Esophagus squamous epithelium (tissue), 5 donors: Measurements from ENCODE around the gene PAFAH2. TPM values are rescaled to one million over a fixed set of nuclear protein-coding genes. Genes with fewer than 3 reads are reported as not detected.
"Not testable (repeated sequence)": the region's sequence is repeated elsewhere in the genome, so short reads cannot be mapped to it uniquely, and the experiment has no call there.

Experiments used
- DNase-seq: peaks from one replicate; lab custom pipeline; 2025; lab: John Stamatoyannopoulos, UW
- H3K27ac ChIP-seq, 4 donors: fragments of 200-600 bp; sonication (generic); one replicate each; pipeline ENCODE4 v1.5.1; 2016 to 2019; ENCODE audit warnings: mild to moderate bottlenecking in 1 of 4
- H3K27me3 ChIP-seq, 4 donors: fragments of 200-600 bp; sonication (generic); 1 replicate in 3 of 4; 2 replicates in 1 of 4; pipeline versions ENCODE4 v1.5.1 to v1.6.0; 2017 to 2021; ENCODE audit warnings: antibody characterized with exemption in 1 of 4
- H3K36me3 ChIP-seq, 3 donors: fragments of 200-600 bp; sonication (generic); one replicate each; pipeline ENCODE4 v1.5.1; 2016 to 2019
- H3K4me1 ChIP-seq, 3 donors: fragments of 200-600 bp; sonication (generic); one replicate each; pipeline ENCODE4 v1.5.1; 2017 to 2019
- H3K4me3 ChIP-seq, 4 donors: fragments of 200-600 bp; sonication (generic); 1 replicate in 3 of 4; 2 replicates in 1 of 4; pipeline ENCODE4 v1.5.1; 2016 to 2019; ENCODE audit warnings: mild to moderate bottlenecking in 2 of 4, moderate library complexity in 1 of 4
- H3K9me3 ChIP-seq, 3 donors: fragments of 200-600 bp; sonication (generic); one replicate each; pipeline ENCODE4 v1.5.1; 2016 to 2019
- POLR2A ChIP-seq, 4 donors: fragments of 450-650 bp; IDR thresholded peaks; one replicate each; pipeline ENCODE4 v1.6.1; 2017; ENCODE audit warnings: antibody characterized with exemption in 4 of 4, mild to moderate bottlenecking in 4 of 4, moderate library complexity in 3 of 4
- WGBS, 2 donors: methylation state at CpG; one replicate each; pipeline ENCODE4 v1.1.5; 2018; 5-methylcytosine and 5-hydroxymethylcytosine counted together
- intact Hi-C: fragments of 100-400 bp; cut with DNase I; formaldehyde crosslinking; loops from one replicate; pipeline ENCODE4 v1.15.0; 2022
- total RNA-seq, 4 donors: library from RNA; depleted of rRNA; stranded (reverse); fragments of >200 nt; gene quantifications; one replicate each; pipeline ENCODE4 v1.1.0, GENCODE V29; 2016
- TF ChIP-seq, protein P1 (sequence below), 6 experiments: fragments of 450-650 bp in 4 of 6; fragments of 200-600 bp in 2 of 6; sonication (generic) in 2 of 6; IDR thresholded peaks; one replicate each; pipeline ENCODE4 v1.5.1; 2016 to 2019; ENCODE audit warnings: antibody characterized with exemption in 6 of 6, mild to moderate bottlenecking in 4 of 6, moderate library complexity in 4 of 6
- donor health status: DM: yes; HTN: yes; CAD: no.

The PAFAH2 gene
- total RNA-seq, 4 donors from 2014 or later, result 8.3 to 17.2 (median 11.7) TPM

DNA sequence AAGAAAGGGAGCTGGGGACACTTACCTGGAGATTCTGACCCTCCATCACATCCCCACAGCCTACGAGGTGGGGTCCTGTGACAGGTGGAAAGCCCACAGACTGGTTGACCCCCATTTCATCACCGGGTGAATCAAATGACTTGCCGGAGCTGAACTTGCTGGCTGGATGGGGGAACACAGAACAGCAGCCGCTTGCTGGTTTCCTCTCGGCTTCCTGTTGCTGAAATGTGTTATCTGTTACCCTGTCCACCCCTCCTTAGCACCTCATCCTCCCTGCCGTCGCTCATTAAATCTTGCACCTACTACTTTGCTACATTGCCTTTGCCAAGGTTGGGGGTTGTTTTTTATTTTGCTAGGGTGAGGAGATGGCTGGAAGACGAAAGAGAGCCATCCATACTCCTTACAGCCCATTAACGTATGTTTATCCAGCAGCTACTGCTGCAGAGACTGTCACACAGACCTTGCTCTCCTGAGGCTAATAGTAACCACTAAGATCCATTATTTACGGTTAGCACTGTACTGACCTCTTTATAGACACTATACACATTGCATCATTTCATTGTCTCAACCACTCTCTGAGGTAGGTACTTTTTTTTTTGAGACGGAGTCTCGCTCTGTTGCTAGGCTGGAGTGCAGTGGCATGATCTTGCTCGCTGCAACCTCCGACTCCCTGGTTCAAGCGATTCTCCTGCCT is 7.0 kb downstream of the PAFAH2 start:
- no peak for TF ChIP-seq POLR2A (IDR thresholded peaks at IDR 0.05)
- TF ChIP-seq, protein P1, sequence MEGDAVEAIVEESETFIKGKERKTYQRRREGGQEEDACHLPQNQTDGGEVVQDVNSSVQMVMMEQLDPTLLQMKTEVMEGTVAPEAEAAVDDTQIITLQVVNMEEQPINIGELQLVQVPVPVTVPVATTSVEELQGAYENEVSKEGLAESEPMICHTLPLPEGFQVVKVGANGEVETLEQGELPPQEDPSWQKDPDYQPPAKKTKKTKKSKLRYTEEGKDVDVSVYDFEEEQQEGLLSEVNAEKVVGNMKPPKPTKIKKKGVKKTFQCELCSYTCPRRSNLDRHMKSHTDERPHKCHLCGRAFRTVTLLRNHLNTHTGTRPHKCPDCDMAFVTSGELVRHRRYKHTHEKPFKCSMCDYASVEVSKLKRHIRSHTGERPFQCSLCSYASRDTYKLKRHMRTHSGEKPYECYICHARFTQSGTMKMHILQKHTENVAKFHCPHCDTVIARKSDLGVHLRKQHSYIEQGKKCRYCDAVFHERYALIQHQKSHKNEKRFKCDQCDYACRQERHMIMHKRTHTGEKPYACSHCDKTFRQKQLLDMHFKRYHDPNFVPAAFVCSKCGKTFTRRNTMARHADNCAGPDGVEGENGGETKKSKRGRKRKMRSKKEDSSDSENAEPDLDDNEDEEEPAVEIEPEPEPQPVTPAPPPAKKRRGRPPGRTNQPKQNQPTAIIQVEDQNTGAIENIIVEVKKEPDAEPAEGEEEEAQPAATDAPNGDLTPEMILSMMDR (IDR thresholded peaks at IDR 0.05), result no peak
- Histone ChIP-seq H3K9me3 (no peaks in the 10 kb centered on the region), H3K27ac (peak overlapping the region in 3 of 4 donors; percentile 4 to 23 (median 5)), H3K27me3 (no peaks in the 10 kb centered on the region), H3K4me1 (no peaks in the 10 kb centered on the region), H3K4me3 (peak overlapping the region in 3 of 4 donors; percentile 1 to 41 (median 13)), H3K36me3 (peaks cover 0 to 65% (median 8%) of the 10 kb centered on the region in 3 donors)
- WGBS, 2 donors, result 66 to 82% methylated on average over 13 to 15 of the region's 15 CpGs
- no peak for DNase-seq
- intact Hi-C loops, result loop anchor here (10.0 kb wide), 1 partner anchor 166 kb away; no protein-coding TSS in a partner anchor

DNA sequence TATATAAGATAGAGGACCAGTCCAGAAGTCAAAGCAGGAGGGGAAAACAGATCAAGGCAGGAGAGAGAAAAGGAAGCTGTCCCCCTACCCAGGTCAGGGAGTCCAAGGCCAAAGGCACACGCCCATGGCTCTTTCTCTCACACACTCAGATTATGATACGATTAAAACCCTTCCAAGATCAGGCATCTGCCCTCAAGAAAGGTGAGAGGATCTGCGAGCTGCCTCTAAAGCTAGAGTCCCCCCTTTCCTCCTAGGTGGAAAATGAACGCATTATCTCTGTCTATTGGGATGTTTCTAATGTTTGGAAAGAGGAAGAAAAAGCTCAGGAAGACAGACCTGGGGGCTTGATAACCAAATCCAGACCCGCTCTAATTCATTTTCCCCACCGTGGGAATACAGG is 7.6 kb downstream of the PAFAH2 start:
- no peak for TF ChIP-seq POLR2A (IDR thresholded peaks at IDR 0.05)
- TF ChIP-seq, protein P1 (IDR thresholded peaks at IDR 0.05), result no peak
- Histone ChIP-seq H3K9me3 (no peaks in the 10 kb centered on the region), H3K27ac (peak overlapping the region in 3 of 4 donors; percentile 4 to 23 (median 5)), H3K4me3 (peak overlapping the region in 3 of 4 donors; percentile 1 to 41 (median 13)), H3K36me3 (peaks cover 0 to 71% (median 8%) of the 10 kb centered on the region in 3 donors), H3K27me3 (no peaks in the 10 kb centered on the region), H3K4me1 (no peaks in the 10 kb centered on the region)
- intact Hi-C loops, result loop anchor here (10.0 kb wide), 1 partner anchor 165 kb away; no protein-coding TSS in a partner anchor
- WGBS, 2 donors, result 64 to 78% methylated on average over 6 of the region's 6 CpGs
- DNase-seq, result no peak

DNA sequence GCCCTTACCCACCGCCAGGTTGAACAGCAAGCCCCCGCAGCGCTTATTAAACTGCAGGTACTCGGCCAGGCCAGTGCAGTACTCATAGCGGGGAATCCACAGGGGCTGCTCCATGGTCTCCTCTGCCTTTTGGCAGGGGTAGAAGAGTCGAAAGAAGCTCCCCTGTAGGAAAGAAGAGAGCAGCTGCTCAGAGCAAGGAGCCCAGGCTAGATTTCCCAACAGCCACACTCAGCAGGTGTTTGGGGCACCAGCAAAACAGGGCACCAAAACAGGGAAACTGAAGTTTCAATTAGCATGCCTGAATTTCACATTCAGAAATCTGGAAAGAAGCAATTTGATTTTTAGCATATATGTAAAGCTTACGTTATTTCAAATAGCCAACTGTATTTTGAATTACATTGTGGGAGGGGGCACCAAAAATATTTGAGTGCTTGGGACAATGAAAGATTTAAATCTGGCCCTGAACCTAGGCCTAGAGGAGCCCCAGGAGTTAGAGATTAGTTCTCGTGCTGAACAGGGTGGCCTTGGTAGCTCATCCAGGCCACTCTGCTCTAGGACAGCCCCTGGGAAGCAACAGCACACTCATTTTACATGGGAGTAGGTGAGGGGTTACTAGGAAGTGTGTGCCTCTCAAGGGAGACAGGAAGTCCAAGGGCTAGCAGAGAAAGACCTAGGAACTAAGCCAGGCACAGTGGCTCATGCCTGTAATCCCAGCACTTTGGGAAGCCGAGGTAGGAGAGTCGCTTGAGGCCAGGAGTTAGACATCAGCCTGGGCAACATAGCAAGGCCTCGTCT is 8.2 kb downstream of the PAFAH2 start:
- Histone ChIP-seq H3K27me3 (no peaks in the 10 kb centered on the region), H3K4me1 (no peaks in the 10 kb centered on the region), H3K36me3 (peaks cover 0 to 77% (median 8%) of the 10 kb centered on the region in 3 donors), H3K4me3 (peak overlapping the region in 1 of 4 donors; percentile 13), H3K27ac (peak overlapping the region in 1 of 4 donors; percentile 23), H3K9me3 (no peaks in the 10 kb centered on the region)
- DNase-seq, result no peak
- TF ChIP-seq POLR2A (IDR thresholded peaks at IDR 0.05), result no peak
- TF ChIP-seq, protein P1 (IDR thresholded peaks at IDR 0.05), result no peak
- 92 to 93% methylated on average over 7 to 11 of the region's 11 CpGs for WGBS, 2 donors
- intact Hi-C loops, result loop anchor here (10.0 kb wide), 1 partner anchor 165 kb away; no protein-coding TSS in a partner anchor

DNA sequence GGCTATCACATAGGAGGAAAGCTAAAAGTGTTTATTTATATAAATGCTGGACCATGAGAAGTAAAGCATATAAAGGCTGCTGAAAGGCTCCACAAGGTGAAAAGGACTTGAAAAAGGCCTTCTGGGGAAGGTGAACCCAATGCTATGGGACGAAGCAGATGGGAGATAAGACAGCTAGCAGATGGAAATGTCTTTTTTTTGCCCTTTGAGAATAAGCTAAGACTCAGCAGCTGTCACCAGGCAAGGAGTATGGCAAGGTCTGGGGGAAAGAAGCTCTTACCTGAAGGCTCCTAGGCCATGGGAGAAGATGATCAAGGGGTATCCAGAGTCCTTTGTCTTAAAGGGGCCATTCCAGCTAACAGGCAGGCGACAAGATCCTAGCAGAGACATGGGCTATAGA is 9.9 kb downstream of the PAFAH2 start:
- no peak overlapping the region for H3K4me3 ChIP-seq
- 89 to 93% methylated on average over 1 to 2 of the region's 2 CpGs for WGBS, 2 donors
- H3K4me1 ChIP-seq, result no peaks in the 10 kb centered on the region
- no peaks in the 10 kb centered on the region for H3K27me3 ChIP-seq
- H3K36me3 ChIP-seq, result peaks cover 0 to 85% (median 11%) of the 10 kb centered on the region in 3 donors
- no peaks in the 10 kb centered on the region for H3K9me3 ChIP-seq
- TF ChIP-seq, protein P1 (IDR thresholded peaks at IDR 0.05), result no peak
- DNase-seq, result no peak
- intact Hi-C loops, result no loop called here
- no peak overlapping the region for H3K27ac ChIP-seq

DNA sequence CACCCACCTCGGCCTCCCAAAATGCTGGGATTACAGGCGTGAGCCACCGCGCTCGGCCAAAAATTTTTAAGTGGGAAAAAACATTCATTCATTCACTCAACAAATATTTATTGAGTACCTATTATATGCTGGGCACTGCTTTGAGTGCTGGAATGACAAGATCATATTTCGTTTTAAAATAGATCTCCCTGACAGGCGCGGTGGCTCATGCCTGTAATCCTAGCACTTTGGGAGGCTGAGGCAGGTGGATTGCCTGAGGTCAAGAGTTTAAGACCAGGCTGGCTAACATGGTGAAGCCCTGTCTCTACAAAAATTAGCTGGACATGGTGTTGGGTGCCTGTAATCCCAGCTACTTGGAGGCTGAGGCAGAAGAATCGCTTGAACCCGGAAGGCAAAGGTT is 11.1 kb downstream of the PAFAH2 start:
- H3K4me1 ChIP-seq, H3K27me3 ChIP-seq, H3K27ac ChIP-seq, H3K9me3 ChIP-seq, H3K4me3 ChIP-seq, DNase-seq, intact Hi-C loops: not testable (repeated sequence)
- WGBS, 2 donors, result 99 to 100% methylated on average over 9 to 10 of the region's 10 CpGs
- H3K36me3 ChIP-seq, result peaks cover 0 to 90% (median 11%) of the 10 kb centered on the region in 3 donors
